Astrocyte (in vitro differentiated cells and primary cell): ENCODE results near the gene ANO6. TPM values are rescaled to one million over a fixed set of nuclear protein-coding genes. Genes with fewer than 3 reads are reported as not detected.

Experiments used
- DNase-seq: peaks from one replicate; pipeline ENCODE4 v3.0.0-alpha.2; 2010; ENCODE audit warnings: low read depth
- FAIRE-seq: peaks from 2 replicates; lab custom pipeline; 2011; peaks lifted over from hg19 to GRCh38; lab: Jason Lieb, UNC
- H2AFZ ChIP-seq: 2 replicates; pipeline ENCODE4 v1.6.0; 2012; ENCODE audit warnings: low read depth, low read length, inconsistent platforms
- H3K27ac ChIP-seq: 2 replicates; pipeline ENCODE4 v1.5.1; 2011; ENCODE audit warnings: low read depth, low read length, inconsistent platforms
- H3K27me3 ChIP-seq: 2 replicates; pipeline ENCODE4 v1.6.0; 2011; ENCODE audit warnings: low read length, inconsistent platforms; ENCODE audit not compliant: insufficient read depth
- H3K36me3 ChIP-seq: 2 replicates; pipeline ENCODE4 v1.5.1; 2011; ENCODE audit warnings: low read length, inconsistent platforms; ENCODE audit not compliant: insufficient read depth
- H3K4me1 ChIP-seq: 2 replicates; pipeline ENCODE4 v1.5.1; 2011; ENCODE audit warnings: low read length, inconsistent platforms; ENCODE audit not compliant: insufficient read depth
- H3K4me2 ChIP-seq: 2 replicates; pipeline ENCODE4 v1.6.0; 2012; ENCODE audit warnings: low read length, inconsistent platforms
- H3K4me3 ChIP-seq: 2 replicates; pipeline ENCODE4 v1.5.1; 2011; ENCODE audit warnings: low read depth, mild to moderate bottlenecking, low read length, inconsistent platforms; ENCODE audit not compliant: insufficient read depth
- H3K79me2 ChIP-seq: 2 replicates; pipeline ENCODE4 v1.6.0; 2012; ENCODE audit warnings: mild to moderate bottlenecking, low read length, inconsistent platforms; ENCODE audit not compliant: insufficient read depth
- H3K9ac ChIP-seq: 2 replicates; pipeline ENCODE4 v1.6.0; 2012; ENCODE audit warnings: mild to moderate bottlenecking, low read length, inconsistent platforms
- H3K9me3 ChIP-seq: 2 replicates; pipeline ENCODE4 v1.5.1; 2012; ENCODE audit warnings: low read depth, mild to moderate bottlenecking, low read length, inconsistent platforms; ENCODE audit not compliant: insufficient read depth
- H4K20me1 ChIP-seq: 2 replicates; pipeline ENCODE4 v1.6.0; 2012; ENCODE audit warnings: low read length, inconsistent platforms; ENCODE audit not compliant: insufficient read depth
- H3K27ac Mint-ChIP-seq: one replicate; pipeline ENCODE4 v1.8.0; 2021; ENCODE audit warnings: mild to moderate bottlenecking, mixed read lengths; ENCODE audit not compliant: unreplicated experiment
- H3K27me3 Mint-ChIP-seq: one replicate; pipeline ENCODE4 v1.8.0; 2021; ENCODE audit warnings: low read depth, mixed read lengths; ENCODE audit not compliant: unreplicated experiment
- H3K36me3 Mint-ChIP-seq: one replicate; pipeline ENCODE4 v1.8.0; 2021; ENCODE audit warnings: low read depth, mixed read lengths; ENCODE audit not compliant: unreplicated experiment
- H3K4me1 Mint-ChIP-seq: one replicate; pipeline ENCODE4 v1.8.0; 2021; ENCODE audit warnings: low read depth, mixed read lengths; ENCODE audit not compliant: unreplicated experiment
- H3K4me3 Mint-ChIP-seq: one replicate; pipeline ENCODE4 v1.8.0; 2021; ENCODE audit warnings: mild to moderate bottlenecking, moderate library complexity, mixed read lengths; ENCODE audit not compliant: unreplicated experiment
- H3K9me3 Mint-ChIP-seq: one replicate; pipeline ENCODE4 v1.8.0; 2021; ENCODE audit warnings: mild to moderate bottlenecking, mixed read lengths; ENCODE audit not compliant: unreplicated experiment
- CTCF ChIP-seq: IDR thresholded peaks from 2 replicates; pipeline ENCODE4 v1.5.1; 2011; ENCODE audit warnings: low read depth, mild to moderate bottlenecking, inconsistent platforms, low read length, moderate library complexity; ENCODE audit not compliant: insufficient read depth
- EZH2 ChIP-seq: IDR thresholded peaks from 2 replicates; pipeline ENCODE4 v1.6.1; 2012; ENCODE audit warnings: mild to moderate bottlenecking, low read length, inconsistent platforms; ENCODE audit not compliant: insufficient read depth
- total RNA-seq: library from RNA; stranded (reverse); gene quantifications from 2 replicates; pipeline ENCODE4 v1.2.1, GENCODE V29; 2021

Gene ANO6
- total RNA-seq, 1 donor from 2014 or later: 113 TPM

GRCh38 chr12:45208604-45209487 lies 7.0 kb upstream of the ANO6 start:
- no peaks in the 10 kb centered on the region for H3K9me3 ChIP-seq
- H3K9me3 Mint-ChIP-seq: no peaks in the 10 kb centered on the region

GRCh38 chr12:45209784-45210183 lies 6.1 kb upstream of the ANO6 start:
- no peaks in the 10 kb centered on the region for H3K9me3 ChIP-seq
- no peak overlapping the region for H3K9ac ChIP-seq
- Mint-ChIP-seq H3K4me1 (peaks cover 16% of the 10 kb centered on the region), H3K9me3 (no peaks in the 10 kb centered on the region), H3K4me3 (no peak overlapping the region), H3K27me3 (no peaks in the 10 kb centered on the region), H3K36me3 (peaks cover 3% of the 10 kb centered on the region), H3K27ac (no peak overlapping the region)
- TF ChIP-seq EZH2 (no peak), CTCF (no peak)
- no peaks in the 10 kb centered on the region for H3K27me3 ChIP-seq
- H3K79me2 ChIP-seq: no peaks in the 10 kb centered on the region
- H3K27ac ChIP-seq: no peak overlapping the region
- no peak overlapping the region for H3K4me2 ChIP-seq
- H3K4me3 ChIP-seq: no peak overlapping the region
- H2AFZ ChIP-seq: no peak overlapping the region
- DNase-seq (no peak), FAIRE-seq (no peak)
- H3K4me1 ChIP-seq: no peaks in the 10 kb centered on the region
- no peaks in the 10 kb centered on the region for H4K20me1 ChIP-seq
- H3K36me3 ChIP-seq: no peaks in the 10 kb centered on the region

More at GRCh38 chr12:45208604-45209487, 7.0 kb upstream of the ANO6 start:
- no peak for FAIRE-seq
- Mint-ChIP-seq H3K27me3 (no peaks in the 10 kb centered on the region), H3K4me3 (no peak overlapping the region), H3K27ac (no peak overlapping the region), H3K4me1 (peaks cover 7% of the 10 kb centered on the region), H3K36me3 (peaks cover 3% of the 10 kb centered on the region)
- Histone ChIP-seq H2AFZ (no peak overlapping the region), H3K27me3 (no peaks in the 10 kb centered on the region), H3K9ac (no peak overlapping the region), H3K27ac (no peak overlapping the region), H3K79me2 (no peaks in the 10 kb centered on the region), H3K36me3 (no peaks in the 10 kb centered on the region), H3K4me3 (no peak overlapping the region), H4K20me1 (no peaks in the 10 kb centered on the region), H3K4me1 (no peaks in the 10 kb centered on the region), H3K4me2 (no peak overlapping the region)
- DNase-seq: peak; percentile 37
- TF ChIP-seq EZH2 (no peak), CTCF (no peak)

GRCh38 chr12:45212064-45212463 lies 3.8 kb upstream of the ANO6 start:
- FAIRE-seq: no peak
- TF ChIP-seq CTCF: no peak
- TF ChIP-seq EZH2: no peak
- no peaks in the 10 kb centered on the region for H3K27me3 Mint-ChIP-seq
- H3K27ac ChIP-seq: no peak overlapping the region
- no peaks in the 10 kb centered on the region for H3K9me3 ChIP-seq
- H3K4me2 ChIP-seq: no peak overlapping the region
- no peaks in the 10 kb centered on the region for H3K4me1 ChIP-seq
- no peak overlapping the region for H3K4me3 ChIP-seq
- no peak overlapping the region for H2AFZ ChIP-seq
- H3K4me3 Mint-ChIP-seq: no peak overlapping the region
- no peaks in the 10 kb centered on the region for H3K36me3 ChIP-seq
- peaks cover 16% of the 10 kb centered on the region for H3K4me1 Mint-ChIP-seq
- H3K9ac ChIP-seq: no peak overlapping the region
- no peak overlapping the region for H3K27ac Mint-ChIP-seq
- no peak for DNase-seq
- no peaks in the 10 kb centered on the region for H3K27me3 ChIP-seq
- peaks cover 9% of the 10 kb centered on the region for H3K79me2 ChIP-seq
- no peaks in the 10 kb centered on the region for H4K20me1 ChIP-seq
- peaks cover 3% of the 10 kb centered on the region for H3K36me3 Mint-ChIP-seq
- H3K9me3 Mint-ChIP-seq: no peaks in the 10 kb centered on the region
